NCI-H748 (cell line): ENCODE data around the gene CHRNB4.

Experiments
- DNase-seq: peaks from one replicate; lab custom pipeline; 2025; ENCODE audit not compliant: unreplicated experiment; lab: John Stamatoyannopoulos, UW

The CHRNB4 gene

DNA sequence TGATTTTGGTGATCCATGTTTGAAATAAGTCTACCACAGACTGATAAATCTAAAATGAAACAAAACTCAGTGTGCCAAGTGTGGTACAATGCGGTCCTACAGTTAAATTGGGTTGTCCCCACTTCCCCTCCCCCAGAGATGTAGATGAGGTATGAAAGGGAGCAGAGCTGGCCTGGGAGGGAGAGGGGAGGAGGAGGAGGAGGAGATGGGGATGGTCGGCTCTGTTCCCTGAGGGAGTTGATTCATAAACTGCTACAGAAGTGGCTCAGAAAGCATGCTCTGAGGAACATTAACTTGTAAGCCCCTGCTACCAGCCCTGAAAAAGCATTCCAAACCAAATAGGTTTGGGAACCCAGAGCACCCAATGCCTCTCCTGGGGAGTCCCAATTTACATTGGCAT is 28.0 kb upstream of the CHRNB4 start:
- DNase-seq = no peak

DNA sequence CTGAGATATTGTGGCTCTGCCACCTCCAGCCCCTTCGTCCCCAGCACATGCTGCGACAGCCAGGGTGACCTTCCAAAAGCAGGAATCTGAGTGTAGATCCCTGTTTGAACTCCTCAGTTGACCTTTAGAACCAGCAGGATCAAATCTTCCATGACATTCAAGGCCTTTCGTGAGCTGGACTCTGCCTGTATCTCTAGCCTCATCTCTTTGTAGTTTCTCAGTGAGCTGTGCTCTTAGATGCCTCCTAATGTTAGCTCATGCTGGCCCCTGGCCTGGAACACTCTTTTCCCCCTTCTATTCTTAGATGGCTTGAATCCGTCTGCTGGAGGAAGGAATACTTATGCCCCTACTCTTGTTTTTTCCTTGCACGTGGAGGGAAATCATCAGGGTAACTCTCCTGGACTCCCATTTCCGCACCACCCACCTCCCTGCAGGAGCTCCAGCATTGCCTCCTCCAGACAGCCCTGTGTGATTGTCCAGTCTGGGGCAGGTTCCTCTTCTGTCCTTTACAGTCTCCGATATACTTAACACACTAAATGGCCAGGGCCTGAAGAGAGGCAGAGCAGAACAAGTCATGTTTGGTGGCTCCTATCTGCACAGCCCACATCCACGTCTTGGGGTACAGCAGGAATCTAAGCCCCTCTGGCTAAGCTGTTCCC is 26.7 kb upstream of the CHRNB4 start:
- DNase-seq = no peak

- no peak for DNase-seq
Observed at GRCh38 chr15:78666010-78666409, 25.0 kb upstream of the CHRNB4 start.

- no peak for DNase-seq
Observed at GRCh38 chr15:78663703-78664102, 22.7 kb upstream of the CHRNB4 start.

DNA sequence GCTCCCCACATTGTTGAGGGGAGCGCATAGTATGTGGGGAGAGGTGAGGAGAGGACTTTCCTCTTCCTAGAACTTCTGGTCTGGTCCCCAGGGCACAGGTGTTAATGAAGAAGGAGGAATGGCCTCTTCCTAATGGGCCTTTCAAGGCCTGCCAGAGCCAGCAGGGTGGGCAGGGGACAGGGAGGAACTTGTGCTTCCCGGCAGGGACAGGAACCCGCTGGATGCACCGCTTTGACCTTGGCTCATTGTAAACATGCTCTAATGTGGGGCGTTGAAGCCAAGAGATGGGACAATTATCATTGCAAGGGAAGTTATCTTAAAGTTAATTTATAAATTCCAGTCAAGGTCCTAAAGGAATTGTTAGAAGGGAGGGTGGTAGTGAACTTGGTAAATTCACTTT is 21.0 kb upstream of the CHRNB4 start:
- no peak for DNase-seq

DNA sequence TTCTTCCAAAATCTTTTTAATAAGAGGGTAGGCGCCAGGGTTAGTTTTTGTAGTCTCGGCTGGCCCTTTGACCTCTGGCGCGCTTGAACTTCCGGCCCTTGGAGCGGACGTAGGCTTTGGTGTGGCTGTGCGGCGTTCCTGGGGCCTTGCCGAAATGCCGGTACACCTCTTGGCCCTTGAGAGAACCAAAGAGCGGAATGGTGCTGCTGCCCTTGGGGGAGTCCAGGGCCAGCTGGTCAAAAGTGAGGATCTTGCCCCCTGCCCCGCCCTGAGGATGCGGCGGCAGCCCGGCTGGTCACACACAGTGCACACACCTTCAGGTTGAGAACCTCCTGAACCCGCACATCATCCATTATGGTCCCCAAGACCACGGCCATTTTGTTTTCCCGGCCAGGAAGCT is 20.0 kb upstream of the CHRNB4 start:
- no peak for DNase-seq

- no peak for DNase-seq
Observed at GRCh38 chr15:78660584-78660983, 19.6 kb upstream of the CHRNB4 start.

GRCh38 chr15:78658823-78659222 is 17.8 kb upstream of the CHRNB4 start:
- DNase-seq = no peak

DNA sequence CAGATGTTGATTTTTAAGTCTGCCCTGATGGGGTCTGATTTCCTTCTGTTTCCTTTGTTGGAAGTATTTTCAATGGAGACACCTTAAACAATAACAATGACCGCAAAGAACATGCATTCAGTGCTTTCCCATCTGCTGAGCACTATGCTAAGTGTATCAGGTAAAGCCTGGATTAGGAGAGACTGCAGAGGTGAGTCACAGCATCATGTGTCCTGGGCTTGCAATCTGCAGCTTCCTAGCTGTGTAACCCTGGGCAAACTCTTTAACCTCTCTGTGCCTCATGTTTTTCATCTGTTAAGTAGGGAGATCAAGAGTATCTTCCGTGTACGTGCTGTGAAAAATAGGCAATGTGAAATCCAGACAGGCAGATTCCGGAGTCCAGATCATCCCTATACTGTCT is 13.3 kb upstream of the CHRNB4 start:
- DNase-seq = no peak

DNA sequence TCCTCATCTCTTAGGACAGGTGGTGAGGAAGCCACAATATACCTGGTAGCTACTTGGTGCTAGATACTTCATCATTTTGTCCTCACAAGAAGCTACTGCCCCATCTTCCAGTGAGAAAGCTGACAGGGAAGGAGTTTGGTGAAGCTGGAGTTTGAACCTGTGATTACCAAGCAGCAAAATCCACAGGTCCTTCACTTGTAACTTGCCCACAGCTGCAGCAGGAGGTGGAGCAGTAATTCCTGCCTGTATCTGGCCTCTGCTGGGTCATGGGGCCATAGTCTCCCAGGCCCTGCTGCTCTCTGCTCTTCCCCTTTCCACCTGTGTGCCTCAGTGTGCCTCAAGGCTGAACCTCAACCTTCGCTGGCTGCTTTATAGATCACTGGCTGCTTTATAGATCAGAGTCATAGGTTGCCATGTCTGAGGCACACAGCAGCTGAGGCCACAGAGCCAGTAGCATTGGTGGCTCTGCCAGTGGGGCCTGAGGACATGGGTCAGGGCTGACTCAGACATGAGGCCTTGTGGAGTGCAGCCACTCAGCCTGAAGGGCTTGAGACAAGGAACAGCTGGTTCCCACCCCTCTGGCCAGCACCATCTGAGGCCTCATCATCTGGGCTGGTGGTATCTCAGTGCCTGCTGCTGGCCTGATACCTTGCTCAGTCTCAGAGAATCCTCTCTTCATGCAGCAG is 11.1 kb upstream of the CHRNB4 start:
- DNase-seq = no peak

DNA sequence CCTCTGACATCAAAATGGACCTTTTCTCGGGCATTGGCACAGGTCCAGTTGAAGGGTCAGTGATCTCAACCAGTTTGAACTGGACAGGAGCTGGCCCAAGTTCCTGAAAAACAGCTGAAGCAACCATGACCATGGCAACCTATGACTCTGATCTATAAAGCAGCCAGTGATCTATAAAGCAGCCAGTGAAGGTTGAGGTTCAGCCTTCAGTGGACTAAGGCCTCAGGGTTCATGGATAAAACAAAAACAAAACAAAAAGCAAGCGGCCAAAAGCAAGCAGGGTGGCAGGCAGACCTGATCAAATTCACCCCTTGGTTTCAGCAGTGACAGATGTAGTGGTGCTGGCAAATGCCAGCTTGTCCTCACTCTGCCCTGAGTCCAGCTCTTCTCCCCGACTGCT is 10.0 kb upstream of the CHRNB4 start:
- no peak for DNase-seq

- no peak for DNase-seq
Observed at GRCh38 chr15:78650022-78650421, 9.0 kb upstream of the CHRNB4 start.

GRCh38 chr15:78645009-78645408 is 4.0 kb upstream of the CHRNB4 start:
- DNase-seq = no peak

DNA sequence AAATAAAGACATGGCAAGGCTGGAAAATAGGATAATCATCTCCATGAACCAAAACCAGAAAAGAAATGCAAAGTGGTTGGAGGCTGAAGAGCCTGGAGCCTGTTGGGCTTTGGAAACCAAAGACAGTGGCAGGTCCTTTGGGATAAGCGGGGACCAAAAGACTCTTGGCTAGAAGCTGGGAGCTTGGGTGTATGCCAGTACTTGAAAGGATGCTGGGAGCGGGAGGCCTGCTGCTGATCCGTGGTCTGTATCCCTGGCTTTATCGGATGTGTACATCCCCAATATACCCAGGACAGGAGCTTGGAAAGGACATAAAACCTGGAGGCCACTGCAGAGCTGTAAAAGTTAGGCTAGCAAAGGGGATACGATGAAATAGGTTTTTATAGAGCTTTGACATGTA is 1.3 kb upstream of the CHRNB4 start:
- no peak for DNase-seq

DNA sequence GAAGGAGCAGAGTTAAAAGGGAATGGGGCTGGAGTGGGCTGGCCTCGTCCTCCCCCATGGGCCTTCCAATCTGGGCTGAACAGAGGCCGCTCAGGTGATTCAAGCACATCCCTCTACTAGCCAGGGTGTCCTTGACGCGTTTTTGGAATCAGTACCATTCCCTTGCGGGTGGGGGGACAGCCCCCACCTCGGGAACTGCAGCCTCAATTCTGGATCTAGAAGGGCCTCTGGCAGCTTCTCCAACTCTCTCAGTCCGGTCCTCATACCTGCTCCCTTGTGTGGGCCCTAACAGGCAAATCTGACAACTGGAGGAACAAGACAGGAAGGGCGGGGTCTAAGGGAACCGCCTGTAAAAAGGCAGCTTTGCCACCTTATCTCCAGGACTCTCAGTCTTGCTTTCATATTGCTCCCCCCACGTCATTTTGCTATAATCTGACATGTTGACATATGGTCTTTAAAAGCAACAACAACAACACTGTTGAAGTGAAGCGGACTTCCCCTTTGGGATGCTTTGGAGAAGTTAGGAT is 802 bp upstream of the CHRNB4 start:
- DNase-seq = no peak

DNA sequence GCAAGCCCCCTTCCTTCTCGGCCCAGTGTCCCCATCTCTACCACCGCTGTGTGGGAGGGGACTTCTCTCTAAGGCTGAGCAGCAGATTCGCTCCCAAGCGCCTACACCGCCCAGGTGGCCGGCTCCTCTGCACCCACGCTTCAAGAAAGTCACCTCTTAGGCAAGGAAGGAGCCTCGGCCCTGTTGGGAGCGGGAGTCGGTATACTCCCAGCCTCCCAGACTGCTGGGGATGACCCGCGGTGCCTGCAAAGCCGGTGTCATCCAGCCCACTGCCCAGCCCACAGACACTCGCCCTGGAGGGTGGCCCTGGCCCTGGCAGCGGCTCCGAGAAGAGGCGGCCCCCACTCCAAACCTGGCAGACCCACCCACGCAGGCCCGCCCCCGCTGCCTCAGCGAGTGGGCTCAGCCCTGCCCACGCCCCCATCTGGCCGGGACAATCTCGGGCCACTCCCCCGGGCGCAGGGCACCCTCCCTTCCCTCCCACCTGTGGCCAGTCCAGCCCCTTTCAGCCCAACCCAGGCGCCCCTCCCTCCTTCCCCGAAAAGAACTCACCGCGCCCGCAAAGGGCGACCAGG is 396 bp downstream of the CHRNB4 start:
- DNase-seq = no peak

GRCh38 chr15:78638658-78639314 is 2.2 kb downstream of the CHRNB4 start:
- peak; percentile 55 for DNase-seq

GRCh38 chr15:78637776-78638435 is 3.1 kb downstream of the CHRNB4 start:
- peak; percentile 5 for DNase-seq

DNA sequence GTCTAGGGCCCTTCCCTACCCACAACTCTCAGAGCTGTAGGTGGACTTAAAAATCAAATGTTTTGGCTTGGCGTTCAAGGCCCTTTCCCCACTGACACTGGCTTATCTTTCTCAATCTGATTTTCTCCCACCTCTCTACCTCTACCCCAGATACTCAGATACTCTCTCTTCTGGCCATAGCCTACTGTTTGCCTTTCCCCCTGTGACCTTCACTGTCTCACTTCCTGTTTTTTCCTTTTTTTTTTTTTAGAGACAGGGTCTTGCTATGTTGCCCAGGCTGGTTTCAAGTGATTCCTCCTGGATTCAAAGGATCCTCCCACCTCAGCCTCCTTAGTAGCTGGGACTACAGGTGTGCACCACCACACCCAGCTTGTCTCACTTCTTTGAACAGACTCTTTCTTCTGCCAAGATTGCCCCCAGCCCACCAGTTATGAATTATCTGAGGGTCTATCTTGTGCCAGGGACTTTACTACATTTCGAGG is 4.6 kb downstream of the CHRNB4 start:
- DNase-seq = no peak

DNA sequence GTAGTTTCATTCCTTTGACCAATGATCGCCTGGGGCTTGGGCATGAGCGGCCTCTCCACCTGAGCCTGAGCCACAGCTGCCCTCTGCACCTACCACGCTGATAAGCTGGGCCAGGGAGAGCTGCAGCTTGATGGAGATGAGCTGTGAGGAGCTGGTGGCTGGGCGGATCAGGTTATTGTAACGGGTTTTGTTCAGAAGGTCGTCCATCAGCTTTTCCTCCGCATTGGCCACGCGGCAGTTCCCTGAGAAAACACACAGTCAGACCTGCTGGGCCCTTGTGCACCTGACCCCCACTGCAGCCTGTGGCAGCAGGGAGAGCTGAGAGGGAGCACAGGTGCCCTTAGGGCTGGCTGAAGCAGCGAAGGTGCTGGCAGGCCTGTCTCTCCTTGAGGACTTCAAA is 5.7 kb downstream of the CHRNB4 start:
- DNase-seq = no peak
